ENCODE results near the gene PSMB8.
"Not testable (repeated sequence)": the region's sequence is repeated elsewhere in the genome, so short reads cannot be mapped to it uniquely, and the experiment has no call there.

PSMB8 gene

GRCh38 chr6:32843979-32844838 is at the start of gene PSMB8:
Gene PSMB8 (minus strand): TSS chr6:32844047. CDS start chr6:32843996, 51 bp downstream.
- Mint-ChIP-seq H3K4me1 (ENCODE audit: low read depth) (peaks cover 82% of the 10 kb centered on the region), H3K27me3 (no peaks in the 10 kb centered on the region), H3K36me3 (ENCODE audit: low read depth) (peaks cover 88% of the 10 kb centered on the region), H3K27ac (peak within 1 kb of the TSS; percentile 99), H3K4me3 (peak within 1 kb of the TSS; percentile 91), H3K9me3 (no peaks in the 10 kb centered on the region)
- intact Hi-C loops (cut with micrococcal nuclease), result loop anchor here (1.0 to 5.0 kb wide), 2 partner anchors 9 to 128 kb away; partner anchors contain the start of gene TAP1

GRCh38 chr6:32890831-32891230 is 47.0 kb upstream of the PSMB8 start:
- Mint-ChIP-seq H3K4me1 (ENCODE audit: low read depth) (peaks cover 19% of the 10 kb centered on the region), H3K4me3 (no peak overlapping the region), H3K9me3 (no peaks in the 10 kb centered on the region), H3K36me3 (ENCODE audit: low read depth) (peaks cover 12% of the 10 kb centered on the region), H3K27me3 (peaks cover 3% of the 10 kb centered on the region), H3K27ac (no peak overlapping the region)
- intact Hi-C loops (cut with micrococcal nuclease), result loop anchor here (5.0 kb wide), 1 partner anchor 76 kb away; the partner anchor contains the start of gene BRD2

DNA sequence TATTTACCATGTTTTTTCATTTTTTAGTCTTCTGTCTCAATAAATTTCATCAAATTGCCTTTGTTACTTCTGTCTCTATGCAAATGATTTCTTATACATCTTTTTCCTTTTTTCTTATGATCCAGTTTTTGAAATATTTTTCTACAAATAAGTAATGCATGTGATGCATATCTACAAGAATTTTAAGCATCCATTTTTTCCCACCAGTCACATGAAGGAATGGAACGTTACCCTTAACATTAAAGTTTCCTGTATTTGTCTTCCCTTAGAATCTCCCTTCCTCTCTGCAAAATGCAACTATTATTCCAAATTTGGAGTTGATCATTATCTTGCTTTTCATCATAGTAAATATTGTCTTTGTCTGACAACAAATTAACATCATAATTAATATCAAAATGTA is 45.7 kb upstream of the PSMB8 start:
- Mint-ChIP-seq H3K27ac (no peak overlapping the region), H3K4me1 (ENCODE audit: low read depth) (peaks cover 8% of the 10 kb centered on the region), H3K4me3 (no peak overlapping the region), H3K9me3 (no peaks in the 10 kb centered on the region), H3K36me3 (ENCODE audit: low read depth) (peaks cover 7% of the 10 kb centered on the region), H3K27me3 (peaks cover 3% of the 10 kb centered on the region)
- intact Hi-C loops (cut with micrococcal nuclease), result loop anchor here (5.0 to 10.0 kb wide), 2 partner anchors 43 to 205 kb away; no protein-coding TSS in a partner anchor

DNA sequence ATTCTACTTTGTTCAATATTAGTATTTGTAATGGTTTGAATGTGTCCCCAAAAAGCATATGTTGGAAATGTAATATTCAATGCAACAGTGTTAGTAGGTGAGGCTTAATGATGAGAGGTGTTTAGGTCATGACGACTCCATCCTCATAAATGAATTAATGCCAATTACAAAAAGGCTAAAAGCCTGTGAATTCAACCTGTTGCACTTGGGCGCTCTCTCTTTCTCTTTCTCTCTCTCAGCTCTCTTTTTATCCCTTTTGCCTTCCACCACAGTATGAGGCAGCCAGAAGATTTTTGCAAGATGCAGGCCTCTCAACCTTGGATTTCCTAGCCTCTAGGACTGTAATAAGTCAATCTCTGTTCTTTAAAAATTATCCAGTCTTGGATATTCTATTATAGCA is 44.7 kb upstream of the PSMB8 start:
- intact Hi-C loops (cut with micrococcal nuclease), result loop anchor here (5.0 to 10.0 kb wide), 2 partner anchors 44 to 206 kb away; no protein-coding TSS in a partner anchor
- H3K4me3 Mint-ChIP-seq, result no peak overlapping the region
- peaks cover 6% of the 10 kb centered on the region for H3K27me3 Mint-ChIP-seq
- H3K36me3 Mint-ChIP-seq (ENCODE audit: low read depth), result no peaks in the 10 kb centered on the region
- no peak overlapping the region for H3K27ac Mint-ChIP-seq
- peaks cover 17% of the 10 kb centered on the region for H3K4me1 Mint-ChIP-seq (ENCODE audit: low read depth)
- no peaks in the 10 kb centered on the region for H3K9me3 Mint-ChIP-seq

- Mint-ChIP-seq H3K27me3 (peaks cover 6% of the 10 kb centered on the region), H3K9me3 (no peaks in the 10 kb centered on the region), H3K27ac (no peak overlapping the region), H3K4me3 (no peak overlapping the region), H3K36me3 (ENCODE audit: low read depth) (no peaks in the 10 kb centered on the region), H3K4me1 (ENCODE audit: low read depth) (peaks cover 20% of the 10 kb centered on the region)
- intact Hi-C loops (cut with micrococcal nuclease), result loop anchor here (5.0 to 10.0 kb wide), 2 partner anchors 45 to 207 kb away; no protein-coding TSS in a partner anchor
Measured at GRCh38 chr6:32887616-32888015, 43.8 kb upstream of the PSMB8 start.

DNA sequence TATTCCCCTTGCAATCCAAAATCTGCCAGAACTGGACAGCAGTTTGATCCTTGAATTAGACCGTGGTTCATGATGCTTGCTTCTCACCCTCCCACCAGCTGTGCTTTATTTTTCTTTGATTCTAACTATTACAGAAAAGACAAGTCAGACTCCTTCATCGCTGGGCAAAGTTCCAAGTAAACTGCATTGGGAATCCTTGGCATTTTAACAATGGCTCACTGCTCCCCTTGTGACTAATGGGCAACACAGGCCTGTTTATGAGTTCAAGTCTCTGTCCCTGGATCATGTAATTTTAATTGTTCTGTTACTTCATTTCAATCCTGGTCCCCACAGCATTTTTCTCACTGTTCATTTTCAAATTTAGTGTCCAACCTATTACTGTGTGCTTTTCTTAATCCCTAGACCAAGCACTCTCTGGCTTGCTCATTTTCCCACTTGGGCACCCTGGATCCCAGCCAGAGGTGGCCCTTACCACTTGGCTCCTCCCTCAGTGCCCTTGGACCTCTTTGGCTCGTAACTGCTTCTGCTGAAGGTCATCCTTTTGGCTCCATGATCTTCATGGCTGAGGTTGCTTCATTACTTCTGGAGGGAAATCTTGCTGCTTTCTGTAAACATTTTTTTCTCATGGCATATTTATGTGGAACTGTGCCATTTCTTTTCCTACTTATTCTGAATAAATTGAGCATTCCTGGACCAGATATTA is 43.0 kb upstream of the PSMB8 start:
- peaks cover 20% of the 10 kb centered on the region for H3K4me1 Mint-ChIP-seq (ENCODE audit: low read depth)
- no peaks in the 10 kb centered on the region for H3K36me3 Mint-ChIP-seq (ENCODE audit: low read depth)
- H3K9me3 Mint-ChIP-seq, result no peaks in the 10 kb centered on the region
- intact Hi-C loops (cut with micrococcal nuclease), result loop anchor here (5.0 to 10.0 kb wide), 2 partner anchors 45 to 208 kb away; no protein-coding TSS in a partner anchor
- H3K27ac Mint-ChIP-seq, result no peak overlapping the region
- no peak overlapping the region for H3K4me3 Mint-ChIP-seq
- peaks cover 6% of the 10 kb centered on the region for H3K27me3 Mint-ChIP-seq

DNA sequence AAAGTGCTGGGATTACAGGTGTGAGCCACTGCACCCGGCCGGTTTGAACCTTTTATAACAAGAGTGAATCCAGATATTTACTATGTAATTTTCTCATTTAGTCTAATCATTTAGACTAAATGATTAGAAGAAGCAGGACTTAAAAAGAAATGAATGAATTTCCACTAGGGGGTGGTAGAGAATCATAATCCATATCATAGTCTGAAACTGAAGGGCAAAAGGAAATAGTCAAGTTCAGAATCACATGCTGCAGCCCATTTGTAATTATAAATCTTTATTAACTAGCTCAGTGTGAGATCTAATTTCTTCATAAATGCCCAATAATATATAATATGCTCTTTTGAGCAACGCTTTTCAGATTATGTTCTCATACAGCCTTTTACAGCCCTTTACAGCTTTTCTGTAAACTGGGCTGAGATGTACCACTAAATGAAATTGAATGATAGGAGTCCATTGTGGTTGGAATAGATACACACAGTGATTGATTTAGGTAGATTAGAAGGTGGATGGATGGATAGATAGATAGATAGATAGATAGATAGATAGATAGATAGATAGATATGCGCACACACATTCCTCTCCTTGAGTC is 41.9 kb upstream of the PSMB8 start:
- intact Hi-C loops (cut with micrococcal nuclease), result loop anchor here (1.0 to 10.0 kb wide), 4 partner anchors 47 to 209 kb away; partner anchors contain the start of gene HLA-DMA
- Mint-ChIP-seq H3K4me3 (no peak overlapping the region), H3K27ac (no peak overlapping the region), H3K4me1 (ENCODE audit: low read depth) (peaks cover 14% of the 10 kb centered on the region), H3K9me3 (no peaks in the 10 kb centered on the region), H3K27me3 (peaks cover 13% of the 10 kb centered on the region), H3K36me3 (ENCODE audit: low read depth) (no peaks in the 10 kb centered on the region)

DNA sequence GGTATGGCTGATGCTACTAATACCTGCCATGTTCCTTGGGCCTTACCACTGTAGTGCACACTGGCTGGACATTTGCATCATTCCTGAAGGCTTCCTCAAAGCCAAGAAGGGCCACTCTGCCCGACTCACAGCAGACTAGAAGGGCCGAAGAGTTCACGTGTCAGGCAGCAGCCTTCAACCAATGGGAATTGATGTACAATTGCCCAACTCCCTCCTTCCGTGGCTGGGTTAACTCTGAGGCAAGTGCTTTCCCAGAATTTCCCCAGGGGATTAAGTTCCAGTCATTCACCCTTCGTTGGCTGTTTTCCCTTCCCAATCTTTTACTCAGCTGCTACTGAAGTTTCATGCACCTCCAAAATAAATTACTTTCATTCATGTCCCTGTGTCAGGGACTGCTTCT is 39.9 kb upstream of the PSMB8 start:
- Mint-ChIP-seq H3K9me3 (no peaks in the 10 kb centered on the region), H3K27me3 (peaks cover 26% of the 10 kb centered on the region), H3K36me3 (ENCODE audit: low read depth) (no peaks in the 10 kb centered on the region), H3K4me1 (ENCODE audit: low read depth) (peaks cover 12% of the 10 kb centered on the region), H3K27ac (no peak overlapping the region), H3K4me3 (no peak overlapping the region)
- intact Hi-C loops (cut with micrococcal nuclease), result loop anchor here (2.0 to 10.0 kb wide), 2 partner anchors 69 to 211 kb away; partner anchors contain the start of gene HLA-DMA

DNA sequence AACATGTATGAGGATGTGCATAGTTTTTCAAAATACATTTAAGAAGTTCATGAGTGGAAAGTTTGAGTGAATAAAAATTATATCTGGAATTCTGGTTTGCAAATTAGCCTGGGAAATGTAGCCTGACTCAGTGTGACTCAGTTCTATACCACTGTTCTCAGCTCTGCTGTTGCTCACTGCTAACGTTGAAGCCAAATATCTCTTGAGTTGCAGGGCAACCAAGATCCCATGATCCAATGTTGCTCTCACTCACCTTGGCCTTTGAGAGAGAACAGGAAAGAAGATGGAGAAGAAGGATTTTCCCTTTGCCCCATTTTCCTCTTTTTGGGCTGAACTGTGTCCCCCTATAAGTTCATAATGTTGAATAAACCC is 39.0 kb upstream of the PSMB8 start:
- H3K27ac Mint-ChIP-seq, result no peak overlapping the region
- peaks cover 30% of the 10 kb centered on the region for H3K27me3 Mint-ChIP-seq
- intact Hi-C loops (cut with micrococcal nuclease), result loop anchor here (10.0 kb wide), 1 partner anchor 212 kb away; no protein-coding TSS in a partner anchor
- no peaks in the 10 kb centered on the region for H3K9me3 Mint-ChIP-seq
- H3K4me3 Mint-ChIP-seq, result no peak overlapping the region
- no peaks in the 10 kb centered on the region for H3K36me3 Mint-ChIP-seq (ENCODE audit: low read depth)
- peaks cover 12% of the 10 kb centered on the region for H3K4me1 Mint-ChIP-seq (ENCODE audit: low read depth)

DNA sequence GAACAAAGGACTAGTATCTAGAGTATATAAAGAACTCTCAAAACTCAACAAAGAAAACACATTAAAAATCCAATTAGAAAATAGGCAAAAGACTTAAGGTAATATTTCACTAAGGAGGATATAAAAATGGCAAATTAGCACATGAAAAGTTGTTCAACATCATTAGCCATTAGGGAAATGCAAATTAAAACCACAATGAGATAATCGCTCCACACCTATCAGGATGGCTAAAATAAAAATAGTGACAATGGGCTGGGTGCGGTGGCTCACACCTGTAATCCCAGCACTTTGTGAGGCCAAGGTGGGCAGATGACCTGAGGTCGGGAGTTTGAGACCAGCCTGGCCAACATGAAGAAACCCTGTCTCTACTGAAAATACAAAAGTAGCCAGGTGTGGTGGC is 37.1 kb upstream of the PSMB8 start:
- H3K27ac Mint-ChIP-seq; H3K36me3 Mint-ChIP-seq (ENCODE audit: low read depth); H3K4me3 Mint-ChIP-seq; H3K9me3 Mint-ChIP-seq: not testable (repeated sequence)
- Mint-ChIP-seq H3K4me1 (ENCODE audit: low read depth) (peaks cover 12% of the 10 kb centered on the region), H3K27me3 (peaks cover 30% of the 10 kb centered on the region)
- intact Hi-C loops (cut with micrococcal nuclease), result loop anchor here (10.0 kb wide), 1 partner anchor 214 kb away; no protein-coding TSS in a partner anchor

DNA sequence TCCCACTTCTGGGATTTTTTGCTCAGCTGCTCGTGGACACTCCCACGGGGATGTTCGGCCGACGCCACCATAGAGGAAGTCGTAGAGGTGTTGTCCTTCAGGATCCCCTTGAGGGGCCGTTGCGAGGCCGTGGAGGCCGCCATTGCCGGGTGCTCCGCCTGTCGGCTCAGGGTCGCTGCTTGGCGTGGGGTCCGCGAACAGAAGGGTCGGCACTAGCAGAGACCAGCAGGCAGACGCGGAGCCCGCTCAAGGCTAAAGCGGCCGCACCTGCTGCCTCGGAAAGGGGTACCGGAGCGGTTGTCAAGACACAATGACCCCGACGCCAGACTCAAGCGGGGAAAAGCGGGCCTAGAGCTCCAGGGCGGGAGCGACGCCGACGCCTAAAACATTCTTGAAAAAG is 35.8 kb upstream of the PSMB8 start:
- peak overlapping the region; percentile 15 for H3K4me3 Mint-ChIP-seq
- no peaks in the 10 kb centered on the region for H3K9me3 Mint-ChIP-seq
- H3K27me3 Mint-ChIP-seq, result peaks cover 30% of the 10 kb centered on the region
- intact Hi-C loops (cut with micrococcal nuclease), result loop anchor here (10.0 kb wide), 1 partner anchor 215 kb away; no protein-coding TSS in a partner anchor
- peaks cover 12% of the 10 kb centered on the region for H3K4me1 Mint-ChIP-seq (ENCODE audit: low read depth)
- H3K27ac Mint-ChIP-seq, result no peak overlapping the region
- H3K36me3 Mint-ChIP-seq (ENCODE audit: low read depth), result no peaks in the 10 kb centered on the region

- Mint-ChIP-seq H3K4me3 (no peak overlapping the region), H3K9me3 (no peaks in the 10 kb centered on the region), H3K4me1 (ENCODE audit: low read depth) (no peaks in the 10 kb centered on the region), H3K27me3 (peaks cover 44% of the 10 kb centered on the region), H3K27ac (no peak overlapping the region), H3K36me3 (ENCODE audit: low read depth) (no peaks in the 10 kb centered on the region)
- intact Hi-C loops (cut with micrococcal nuclease), result no loop called here
Measured at GRCh38 chr6:32876603-32877002, 32.8 kb upstream of the PSMB8 start.

- H3K4me1 Mint-ChIP-seq (ENCODE audit: low read depth); H3K4me3 Mint-ChIP-seq; H3K36me3 Mint-ChIP-seq (ENCODE audit: low read depth); H3K27ac Mint-ChIP-seq; H3K9me3 Mint-ChIP-seq; intact Hi-C loops (cut with micrococcal nuclease): not testable (repeated sequence)
- peaks cover 39% of the 10 kb centered on the region for H3K27me3 Mint-ChIP-seq
Measured at GRCh38 chr6:32873947-32874346, 30.1 kb upstream of the PSMB8 start.
